LNCaP clone FGC (cell line): ENCODE results near the gene IFT20.

Experiments used
- DNase-seq: peaks from one replicate; pipeline ENCODE4 v3.0.0-alpha.2; 2011; ENCODE audit warnings: low read depth
- H3K4me3 ChIP-seq: 2 replicates; pipeline ENCODE4 v1.5.1; 2011; ENCODE audit warnings: mild to moderate bottlenecking, low read depth, low read length, control low read depth
- TF ChIP-seq, protein P1 (sequence below): IDR thresholded peaks from 2 replicates; pipeline ENCODE4 v1.5.1; 2012; ENCODE audit warnings: mild to moderate bottlenecking; ENCODE audit not compliant: control insufficient read depth, insufficient read depth; ENCODE audit errors: extremely low read depth

The IFT20 gene

DNA sequence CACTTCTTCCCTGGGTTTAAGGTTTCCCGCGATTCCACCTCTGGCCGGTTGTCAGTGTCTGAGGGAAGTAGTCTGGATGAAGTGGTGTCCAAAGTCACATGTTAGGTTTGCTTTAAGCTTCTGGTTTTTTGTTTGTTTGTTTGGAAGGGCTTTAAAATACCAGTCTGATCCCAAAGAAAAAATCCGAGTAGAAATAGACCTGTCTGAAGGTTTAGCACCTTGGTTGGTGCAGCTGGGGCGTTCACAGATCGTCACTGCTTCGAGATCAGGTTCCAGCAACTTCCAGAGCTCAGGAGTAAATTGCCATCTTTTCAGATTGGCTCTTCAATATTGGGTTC lies 15.7 kb downstream of the IFT20 start:
- peak overlapping the region; percentile 92 for H3K4me3 ChIP-seq
- no peak for DNase-seq
- TF ChIP-seq, protein P1, sequence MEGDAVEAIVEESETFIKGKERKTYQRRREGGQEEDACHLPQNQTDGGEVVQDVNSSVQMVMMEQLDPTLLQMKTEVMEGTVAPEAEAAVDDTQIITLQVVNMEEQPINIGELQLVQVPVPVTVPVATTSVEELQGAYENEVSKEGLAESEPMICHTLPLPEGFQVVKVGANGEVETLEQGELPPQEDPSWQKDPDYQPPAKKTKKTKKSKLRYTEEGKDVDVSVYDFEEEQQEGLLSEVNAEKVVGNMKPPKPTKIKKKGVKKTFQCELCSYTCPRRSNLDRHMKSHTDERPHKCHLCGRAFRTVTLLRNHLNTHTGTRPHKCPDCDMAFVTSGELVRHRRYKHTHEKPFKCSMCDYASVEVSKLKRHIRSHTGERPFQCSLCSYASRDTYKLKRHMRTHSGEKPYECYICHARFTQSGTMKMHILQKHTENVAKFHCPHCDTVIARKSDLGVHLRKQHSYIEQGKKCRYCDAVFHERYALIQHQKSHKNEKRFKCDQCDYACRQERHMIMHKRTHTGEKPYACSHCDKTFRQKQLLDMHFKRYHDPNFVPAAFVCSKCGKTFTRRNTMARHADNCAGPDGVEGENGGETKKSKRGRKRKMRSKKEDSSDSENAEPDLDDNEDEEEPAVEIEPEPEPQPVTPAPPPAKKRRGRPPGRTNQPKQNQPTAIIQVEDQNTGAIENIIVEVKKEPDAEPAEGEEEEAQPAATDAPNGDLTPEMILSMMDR, result no peak

DNA sequence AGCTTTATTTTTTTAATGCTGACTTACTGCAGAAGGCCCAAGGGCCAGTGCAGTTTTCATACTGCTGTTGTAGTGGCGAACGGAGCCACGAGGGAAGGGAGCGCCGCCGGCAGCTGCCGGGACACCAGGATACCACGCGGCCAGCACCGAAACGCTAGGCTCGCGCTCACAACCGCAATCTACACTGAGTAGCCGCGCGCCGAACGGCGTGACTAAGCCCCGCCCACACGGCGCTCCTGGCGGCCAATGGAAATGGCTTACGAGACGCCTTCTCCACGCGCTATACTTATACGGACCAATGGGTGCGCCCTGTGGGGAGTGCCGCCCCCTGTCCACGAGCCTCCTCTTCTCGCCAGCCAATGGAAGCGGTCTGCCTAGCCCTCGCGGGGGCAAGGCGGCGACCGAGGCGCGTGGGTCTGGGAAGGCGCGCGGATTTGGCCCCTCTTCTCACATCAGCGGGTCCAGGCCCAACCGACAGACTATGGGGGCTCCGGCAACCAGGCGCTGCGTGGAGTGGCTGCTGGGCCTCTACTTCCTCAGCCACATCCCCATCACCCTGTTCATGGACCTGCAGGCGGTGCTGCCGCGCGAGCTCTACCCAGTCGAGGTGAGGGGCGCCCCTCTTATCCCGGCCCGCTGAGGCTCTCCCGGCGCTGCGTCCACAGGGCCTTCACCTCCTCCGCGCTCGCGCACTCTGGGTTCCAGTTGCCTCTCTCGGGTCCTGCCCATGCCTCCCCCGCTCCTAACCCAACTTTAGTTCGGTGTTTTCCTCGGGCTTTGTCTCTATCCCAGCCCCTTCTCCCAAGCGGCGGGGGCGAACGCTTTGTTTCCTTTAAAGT lies 16.3 kb downstream of the IFT20 start, which contains the start of gene TMEM97:
TSS of gene TMEM97 (plus strand) at position 442 of the 839 bp plus-strand sequence. CDS start at position 482, 40 bp downstream.
- H3K4me3 ChIP-seq, result peak within 1 kb of the TSS; percentile 92
- TF ChIP-seq, protein P1, result 0 out of 2 replicates have a peak, but pooled peaks have one; percentile 6
- DNase-seq, result peak; percentile 96

GRCh38 chr17:28317966-28318758 lies 17.1 kb downstream of the IFT20 start:
- H3K4me3 ChIP-seq, result peak overlapping the region; percentile 92
- no peak for DNase-seq
- TF ChIP-seq, protein P1, result no peak

- TF ChIP-seq, protein P1, result no peak
- no peak for DNase-seq
- H3K4me3 ChIP-seq, result peak overlapping the region; percentile 92
Observed at GRCh38 chr17:28317099-28317965, 17.9 kb downstream of the IFT20 start.

- no peak overlapping the region for H3K4me3 ChIP-seq
- TF ChIP-seq, protein P1, result no peak
- no peak for DNase-seq
Observed at GRCh38 chr17:28315846-28316705, 19.2 kb downstream of the IFT20 start.
